Esophagus muscularis mucosa (tissue), 3 donors: ENCODE results near the gene DENND1B.

Experiments used
- CTCF ChIP-seq, 3 experiments: fragments of 200-600 bp in 2 of 3; fragments of 450-650 bp in 1 of 3; sonication (generic) in 2 of 3; IDR thresholded peaks; one replicate each; pipeline ENCODE4 v1.5.1; 2017 to 2019; ENCODE audit warnings: antibody characterized with exemption in 3 of 3, mild to moderate bottlenecking in 2 of 3, moderate library complexity in 1 of 3
- POLR2A ChIP-seq: fragments of 450-650 bp; IDR thresholded peaks from one replicate; pipeline ENCODE4 v1.6.1; 2017; ENCODE audit warnings: antibody characterized with exemption, moderate library complexity, mild to moderate bottlenecking, low read depth
- POLR2AphosphoS5 ChIP-seq, 2 donors: sonication (generic); formaldehyde crosslinking; IDR thresholded peaks; one replicate each; pipeline ENCODE4 v1.6.1; 2017; ENCODE audit warnings: antibody characterized with exemption in 2 of 2

- no peak for TF ChIP-seq POLR2AphosphoS5 (IDR thresholded peaks at IDR 0.05)
- TF ChIP-seq CTCF (IDR thresholded peaks at IDR 0.05) = no peak
- TF ChIP-seq POLR2A = no peak
Measured at GRCh38 chr1:197666769-197667285, 108.5 kb downstream of the DENND1B start.
